ENCODE measurements around the gene SCAND1.
"Not testable (repeated sequence)": the region's sequence is repeated elsewhere in the genome, so short reads cannot be mapped to it uniquely, and the experiment has no call there.

SCAND1 gene

GRCh38 chr20:35956616-35957015, 2.3 kb upstream of the SCAND1 start:
- DNase-seq, result no peak

DNA sequence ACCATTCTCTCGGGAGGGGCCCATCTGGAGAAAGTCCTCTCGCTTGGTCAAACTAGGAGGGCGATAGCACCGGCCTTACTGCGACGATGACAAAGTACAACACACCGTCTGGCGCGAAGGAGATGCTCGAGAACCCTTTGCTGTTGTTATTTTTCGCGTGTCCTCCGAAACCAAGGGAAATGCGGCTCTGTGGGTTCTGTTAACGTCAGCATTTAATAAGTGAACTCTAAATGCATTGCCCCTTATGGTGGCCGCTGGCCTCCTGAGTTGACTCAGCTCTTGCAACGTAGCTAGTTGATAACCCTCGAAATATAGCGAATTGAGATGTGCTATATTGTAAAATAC, 577 bp upstream of the SCAND1 start:
- no peak for DNase-seq

DNA sequence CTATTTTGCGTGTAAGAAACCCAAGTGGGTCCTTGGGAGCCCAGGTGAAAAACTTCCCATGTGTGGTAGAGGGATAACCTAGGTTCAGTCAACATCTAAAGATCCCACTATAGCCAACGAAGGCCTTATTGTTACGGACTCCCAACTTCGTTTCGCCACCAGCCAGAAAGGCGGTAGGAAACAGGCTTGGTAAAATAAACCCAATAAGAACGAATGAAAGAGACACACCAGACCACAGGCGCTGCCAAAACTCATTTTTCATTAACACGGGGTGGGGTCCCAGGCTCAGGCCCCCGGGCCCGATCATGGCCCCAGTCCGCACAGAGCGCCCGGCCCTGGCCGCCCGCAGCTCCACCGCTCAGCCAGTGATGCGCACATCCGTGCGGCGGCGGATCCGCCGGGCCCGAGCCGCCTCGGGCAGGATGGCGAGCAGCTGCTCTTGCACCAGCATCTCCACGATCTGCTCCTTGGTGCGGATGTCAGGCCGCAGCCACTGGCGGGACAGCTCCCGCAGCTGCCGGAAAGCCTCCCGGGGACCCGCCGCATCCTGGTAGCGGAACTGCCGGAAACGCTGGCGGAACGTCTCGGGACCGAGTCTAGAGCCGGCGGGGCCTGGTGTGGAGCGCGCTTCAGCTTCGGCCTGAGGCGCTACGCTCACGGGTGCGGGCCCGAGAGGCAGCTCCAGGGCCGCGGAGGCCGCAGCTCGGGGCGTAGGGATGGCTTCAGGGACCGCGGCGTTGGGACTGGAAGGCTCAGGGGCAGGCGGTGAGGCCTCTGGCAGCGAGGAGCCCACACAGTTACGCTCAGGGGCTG, 709 bp downstream of the SCAND1 start:
- DNase-seq, result peak; percentile 75

GRCh38 chr20:35952480-35953386, 1.6 kb downstream of the SCAND1 start:
- no peak for DNase-seq

DNA sequence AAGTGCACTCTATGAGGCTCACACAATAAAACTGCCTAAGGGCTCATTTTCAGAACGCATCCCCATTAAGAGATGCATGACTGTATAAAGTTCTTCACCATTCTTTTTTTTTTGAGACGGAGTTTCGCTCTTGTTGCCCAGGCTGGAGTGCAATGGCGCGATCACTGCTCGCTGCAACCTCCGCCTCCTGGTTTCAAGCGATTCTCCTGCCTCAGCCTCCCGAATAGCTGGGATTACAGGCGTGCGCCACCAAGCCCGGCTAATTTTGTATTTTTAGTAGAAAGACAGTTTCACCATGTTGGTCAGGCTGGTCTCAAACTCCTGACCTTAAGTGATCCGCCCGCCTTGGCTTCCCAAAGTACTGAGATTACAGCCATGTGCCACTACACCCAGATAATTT, 2.2 kb downstream of the SCAND1 start:
- not testable (repeated sequence) for DNase-seq

GRCh38 chr20:35950093-35950492, 4.2 kb downstream of the SCAND1 start:
- no peak for DNase-seq

GRCh38 chr20:35947907-35948306, 6.4 kb downstream of the SCAND1 start:
- no peak for DNase-seq

GRCh38 chr20:35947489-35947888, 6.8 kb downstream of the SCAND1 start:
- DNase-seq, result no peak

GRCh38 chr20:35942243-35942642, 12.1 kb downstream of the SCAND1 start:
- DNase-seq, result no peak

- no peak for DNase-seq
These were observed 12.7 kb downstream of the SCAND1 start for GRCh38 chr20:35941620-35942019.

- DNase-seq, result no peak
These were observed 15.0 kb downstream of the SCAND1 start for GRCh38 chr20:35939264-35939663.

GRCh38 chr20:35934050-35934449, 20.3 kb downstream of the SCAND1 start:
- DNase-seq, result no peak

GRCh38 chr20:35929301-35929700, 25.0 kb downstream of the SCAND1 start:
- DNase-seq, result no peak

GRCh38 chr20:35920523-35920922, 33.8 kb downstream of the SCAND1 start:
- no peak for DNase-seq

DNA sequence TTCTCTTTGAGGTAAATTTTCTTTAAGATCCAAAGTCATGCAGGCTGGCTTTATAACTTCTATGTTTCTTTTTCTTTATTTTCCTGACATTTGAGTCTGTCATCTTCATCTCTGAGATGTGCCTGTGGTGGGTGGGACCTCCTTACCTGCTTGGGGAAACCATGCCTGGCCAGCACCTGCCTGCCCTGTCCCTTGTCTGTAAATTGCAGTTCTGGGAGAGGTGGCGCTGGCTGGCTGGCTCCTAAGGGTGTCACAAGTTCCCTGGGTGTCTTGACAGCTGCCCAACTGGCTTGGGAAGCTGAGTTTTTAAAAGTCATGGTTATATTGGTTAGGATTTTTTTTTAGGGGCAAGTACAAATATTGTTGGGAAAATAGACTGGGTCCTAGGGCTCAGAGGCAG, 36.3 kb downstream of the SCAND1 start:
- no peak for DNase-seq

DNA sequence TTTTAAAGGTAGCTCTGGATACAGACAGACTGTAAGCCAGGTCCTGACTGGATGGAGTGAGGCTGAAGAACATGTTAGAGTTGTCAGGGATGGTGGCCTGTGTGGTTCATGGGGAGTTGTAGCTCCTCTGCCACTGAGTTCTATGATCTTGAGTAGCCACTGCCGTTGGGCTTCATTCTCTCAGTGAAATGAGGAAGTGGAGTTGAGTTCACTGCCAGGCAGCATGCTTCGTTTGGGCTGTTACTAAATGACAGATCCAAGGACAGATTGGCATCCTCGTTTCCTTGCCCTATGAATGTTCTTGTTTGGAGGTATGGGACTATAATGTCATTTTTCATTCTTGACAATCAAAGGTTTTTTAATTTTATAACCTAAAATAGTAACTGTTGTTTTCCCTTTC, 37.2 kb downstream of the SCAND1 start:
- no peak for DNase-seq

DNA sequence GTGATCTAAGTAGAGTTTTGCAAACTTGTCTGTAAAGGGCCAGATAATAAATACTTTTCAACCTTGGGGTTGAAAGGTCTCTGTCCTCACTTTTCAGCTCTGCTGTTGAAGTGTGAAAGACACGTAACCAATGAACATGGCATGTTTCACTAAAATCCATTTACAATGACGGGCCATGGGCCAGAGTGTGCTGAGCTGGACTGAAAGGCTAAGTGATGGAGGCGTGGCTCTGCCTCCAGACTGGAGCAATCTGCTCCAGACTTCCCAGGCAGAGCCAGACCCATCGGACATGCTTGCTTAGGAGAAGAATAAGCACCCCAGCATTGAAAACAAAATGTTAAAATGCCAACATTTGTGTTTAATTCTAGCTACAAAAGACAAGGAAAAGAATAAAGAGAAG, 41.4 kb downstream of the SCAND1 start:
- no peak for DNase-seq

- no peak for DNase-seq
These were observed 44.0 kb downstream of the SCAND1 start for GRCh38 chr20:35910254-35910653.

DNA sequence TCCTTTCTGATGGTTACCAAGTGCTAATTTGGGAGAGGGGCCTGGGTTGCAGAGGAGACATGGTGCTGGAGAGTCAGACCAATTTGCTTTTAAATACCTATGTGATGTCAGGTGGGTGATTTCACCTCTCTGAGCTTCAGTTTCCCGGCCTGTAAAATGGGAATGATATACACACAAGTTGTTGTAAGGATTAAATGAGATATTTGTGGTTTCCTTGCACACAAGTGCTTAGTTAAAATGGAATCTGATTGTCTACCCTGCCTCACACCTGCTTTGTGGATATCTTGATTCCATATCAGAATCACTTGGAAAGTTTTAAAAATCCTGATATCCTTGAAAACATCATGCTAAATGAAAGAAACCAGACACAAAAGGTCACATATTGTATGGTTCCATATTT, 44.5 kb downstream of the SCAND1 start:
- DNase-seq, result no peak

DNA sequence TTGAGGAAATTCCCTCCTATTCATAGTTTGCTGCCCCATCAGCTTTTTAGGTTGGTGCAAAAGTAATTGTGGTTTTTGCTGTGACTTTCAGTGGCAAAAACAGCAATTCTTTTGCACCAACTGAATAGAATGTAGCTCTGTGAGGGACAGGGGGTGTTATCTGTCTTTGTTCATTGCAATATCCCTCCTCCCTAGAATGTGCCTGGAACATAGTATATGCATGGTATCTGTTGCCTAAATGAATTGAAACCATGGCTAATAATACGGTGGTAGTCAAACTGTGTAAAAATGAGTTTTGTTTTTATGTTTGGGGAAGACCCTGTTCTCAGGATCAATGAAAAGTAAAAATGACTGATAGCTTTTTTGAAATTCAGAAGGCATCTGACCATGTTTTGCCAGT, 45.1 kb downstream of the SCAND1 start:
- DNase-seq, result no peak

DNA sequence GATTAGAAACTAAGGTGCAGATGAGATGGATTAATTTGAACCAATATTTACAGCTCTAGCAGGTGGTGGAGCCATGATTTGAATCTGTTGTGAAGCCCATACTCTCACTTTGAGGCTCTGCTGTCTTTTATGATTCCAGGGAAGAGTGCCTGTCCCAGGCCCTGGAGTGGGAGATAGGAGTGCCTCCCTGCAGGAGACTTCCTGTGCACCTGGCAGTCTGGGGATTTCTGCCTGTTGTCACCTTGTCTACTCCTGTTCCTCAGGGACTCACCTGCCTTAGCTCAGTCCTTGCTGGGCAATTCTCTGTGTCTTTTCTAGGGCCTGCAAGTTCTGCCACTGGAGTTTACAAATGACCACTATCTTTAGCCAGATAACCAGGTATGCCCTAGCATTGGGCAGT, 46.3 kb downstream of the SCAND1 start:
- no peak for DNase-seq

DNA sequence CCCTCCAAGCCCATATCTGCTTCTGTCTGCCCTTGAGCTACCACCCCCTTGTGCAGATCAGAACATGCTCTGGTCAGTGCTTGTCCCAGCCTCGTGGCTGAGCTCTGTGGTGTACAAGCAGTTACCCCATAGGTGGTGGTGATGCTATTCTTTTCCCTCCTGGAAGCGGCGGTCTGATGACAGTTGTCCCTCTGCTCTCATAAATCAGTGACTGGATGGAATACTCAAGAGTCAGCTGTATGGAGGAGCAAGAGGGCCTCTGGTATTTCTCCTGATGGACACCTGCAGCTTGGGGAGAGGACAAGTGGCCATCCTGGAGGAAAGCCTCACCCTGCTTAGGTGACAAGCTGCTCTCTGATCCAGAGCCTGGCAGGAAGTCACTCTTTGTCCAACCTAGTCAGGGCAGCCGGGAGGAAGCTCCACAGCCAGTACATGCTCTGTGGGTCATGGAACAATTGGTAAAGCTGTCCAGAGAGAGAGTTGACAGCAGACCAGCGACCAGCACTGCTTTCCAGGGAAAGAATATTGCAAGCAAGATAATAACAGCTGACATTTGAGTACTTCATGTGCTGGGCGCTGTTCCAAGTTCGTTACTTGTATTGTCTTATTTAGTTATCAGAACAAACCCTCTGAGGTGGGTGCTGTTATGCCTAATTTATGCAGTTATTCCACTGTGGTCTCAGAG, 47.1 kb downstream of the SCAND1 start:
- no peak for DNase-seq

DNA sequence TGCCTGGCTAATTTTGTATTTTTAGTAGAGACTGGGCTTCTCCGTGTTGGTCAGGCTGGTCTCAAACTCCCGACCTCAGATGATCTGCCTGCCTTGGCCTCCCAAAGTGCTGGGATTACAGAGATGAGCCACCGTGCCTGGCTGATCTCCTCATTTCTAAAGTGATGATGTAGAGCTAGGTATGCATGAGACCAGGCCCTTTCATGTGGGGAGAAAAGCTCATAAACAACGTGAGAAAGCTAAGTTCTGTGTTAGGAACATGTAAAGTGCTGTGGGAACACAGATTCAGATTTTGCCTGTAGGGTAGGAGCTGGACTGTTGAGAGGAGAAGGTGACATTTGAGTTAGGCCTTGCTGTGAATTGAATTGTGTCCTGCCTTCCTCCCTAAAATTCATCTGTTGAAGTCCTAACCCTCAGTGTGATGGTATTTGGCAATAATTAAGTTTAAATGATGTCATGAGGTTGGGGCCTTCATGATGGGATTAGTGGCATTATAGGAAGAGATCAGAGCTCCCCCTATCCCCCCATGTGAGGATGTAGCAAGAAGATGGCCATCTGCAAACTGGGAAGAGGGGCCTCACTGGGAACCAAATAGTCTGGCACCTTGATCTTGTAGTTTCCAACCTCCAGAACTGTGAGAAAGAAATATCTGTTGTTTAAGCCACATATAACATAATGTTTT, 49.2 kb downstream of the SCAND1 start:
- DNase-seq, result no peak

Measured in activated T-cell treated with anti-CD3 and anti-CD28 coated beads, Interleukin-2, amount 50 U/mL, for 1 hour (primary cell).